Measurements from ENCODE around the gene CECR2. TPM values are rescaled to one million over a fixed set of nuclear protein-coding genes. Genes with fewer than 3 reads are reported as not detected.
"Not testable (repeated sequence)": the region's sequence is repeated elsewhere in the genome, so short reads cannot be mapped to it uniquely, and the experiment has no call there.

CECR2 gene
- total RNA-seq, 3 donors from 2014 or later, result 0.05 to 0.14 (median 0.08) TPM

DNA sequence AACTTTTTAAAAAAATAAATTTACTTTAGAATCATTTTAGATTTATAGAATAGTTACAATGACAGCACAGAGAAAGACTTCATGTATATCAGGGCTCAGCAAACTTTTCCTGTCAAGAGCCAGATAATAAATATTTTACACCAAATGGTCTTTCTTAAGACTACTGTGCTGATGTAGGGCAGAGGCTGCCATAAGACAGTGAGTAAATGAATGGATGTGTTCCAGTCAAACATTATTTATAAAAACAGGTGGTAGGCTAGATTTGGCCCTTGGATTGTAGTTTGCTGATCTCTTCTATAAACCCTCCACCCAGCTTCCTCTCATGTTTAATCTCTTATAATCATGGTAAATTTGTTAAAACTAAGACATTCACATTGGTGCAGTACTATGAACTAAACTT, 33.0 kb downstream of the CECR2 start:
- Mint-ChIP-seq H3K27me3 (ENCODE audit: low read depth) (no peaks in the 10 kb centered on the region), H3K4me1 (ENCODE audit: low read depth) (peaks cover 2% of the 10 kb centered on the region), H3K9me3 (no peaks in the 10 kb centered on the region), H3K36me3 (ENCODE audit: insufficient read depth) (no peaks in the 10 kb centered on the region), H3K4me3 (no peak overlapping the region)
- DNase-seq, result no peak
- ATAC-seq, result no peak

DNA sequence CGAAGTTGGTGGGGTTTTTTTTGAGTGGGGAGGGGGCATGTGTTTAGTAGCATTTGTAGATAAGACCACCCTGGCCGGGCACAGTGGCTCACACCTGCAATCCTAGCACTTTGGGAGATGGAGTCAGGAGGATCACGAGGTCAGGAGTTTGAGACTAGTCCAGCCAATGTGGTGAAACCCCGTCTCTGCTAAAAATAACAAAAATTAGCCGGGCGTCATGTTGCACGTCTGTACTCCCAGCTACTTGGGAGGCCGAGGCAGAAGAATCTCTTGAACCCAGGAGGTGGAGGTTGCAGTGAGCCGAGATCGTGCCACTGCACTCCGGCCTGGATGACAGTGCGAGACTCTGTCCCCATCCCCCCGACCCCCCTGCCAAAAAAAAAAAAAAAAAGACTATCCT, 34.6 kb downstream of the CECR2 start:
- Mint-ChIP-seq H3K4me3 (no peak overlapping the region), H3K4me1 (ENCODE audit: low read depth) (no peaks in the 10 kb centered on the region), H3K27me3 (ENCODE audit: low read depth) (no peaks in the 10 kb centered on the region), H3K9me3 (no peaks in the 10 kb centered on the region), H3K36me3 (ENCODE audit: insufficient read depth) (no peaks in the 10 kb centered on the region)
- no peak for DNase-seq
- ATAC-seq, result no peak

DNA sequence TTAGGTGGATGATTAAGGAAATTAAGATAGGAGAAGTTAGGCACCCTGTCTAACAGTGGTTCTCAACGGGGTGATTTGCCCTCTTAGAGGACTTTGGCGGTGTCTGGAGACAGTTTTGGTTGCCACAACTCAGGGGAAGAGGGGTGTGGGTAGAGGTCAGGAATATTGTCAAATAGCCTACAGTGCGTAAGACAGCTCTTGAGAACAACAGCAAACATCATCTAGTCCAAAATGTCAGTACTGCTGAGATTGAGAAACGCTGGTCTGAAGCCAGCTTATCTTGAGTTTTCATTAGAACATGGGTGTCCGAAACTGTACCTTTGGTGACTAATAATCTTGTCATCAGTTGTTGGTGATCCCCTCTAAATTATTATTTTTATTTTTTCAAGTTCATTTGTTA, 38.4 kb downstream of the CECR2 start:
- Mint-ChIP-seq H3K4me1 (ENCODE audit: low read depth) (no peaks in the 10 kb centered on the region), H3K9me3 (no peaks in the 10 kb centered on the region), H3K27me3 (ENCODE audit: low read depth) (peaks cover 2% of the 10 kb centered on the region), H3K36me3 (ENCODE audit: insufficient read depth) (no peaks in the 10 kb centered on the region), H3K4me3 (no peak overlapping the region)
- ATAC-seq (no peak), DNase-seq (no peak)

DNA sequence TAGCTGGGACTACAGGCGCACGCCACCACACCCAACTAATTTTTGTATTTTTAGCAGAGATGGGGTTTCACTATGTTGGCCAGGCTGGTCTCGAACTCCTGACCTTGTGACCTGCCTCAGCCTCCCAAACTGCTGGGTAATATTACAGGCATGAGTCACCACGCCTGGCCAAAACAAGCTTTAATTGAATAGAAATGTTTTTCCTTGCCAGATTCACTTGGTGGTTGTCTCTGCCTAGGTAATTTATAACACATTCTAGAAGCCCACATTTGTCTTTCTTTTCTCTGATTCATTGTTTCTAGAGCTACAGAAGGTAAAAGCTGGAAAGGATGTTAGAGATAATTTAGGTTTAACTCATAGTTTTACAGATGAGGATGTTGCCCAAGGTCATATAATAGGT, 41.3 kb downstream of the CECR2 start:
- DNase-seq, result no peak
- H3K27me3 Mint-ChIP-seq (ENCODE audit: low read depth), result peaks cover 2% of the 10 kb centered on the region
- H3K4me3 Mint-ChIP-seq, result no peak overlapping the region
- no peaks in the 10 kb centered on the region for H3K4me1 Mint-ChIP-seq (ENCODE audit: low read depth)
- ATAC-seq, result no peak
- no peaks in the 10 kb centered on the region for H3K9me3 Mint-ChIP-seq
- H3K36me3 Mint-ChIP-seq (ENCODE audit: insufficient read depth), result no peaks in the 10 kb centered on the region

DNA sequence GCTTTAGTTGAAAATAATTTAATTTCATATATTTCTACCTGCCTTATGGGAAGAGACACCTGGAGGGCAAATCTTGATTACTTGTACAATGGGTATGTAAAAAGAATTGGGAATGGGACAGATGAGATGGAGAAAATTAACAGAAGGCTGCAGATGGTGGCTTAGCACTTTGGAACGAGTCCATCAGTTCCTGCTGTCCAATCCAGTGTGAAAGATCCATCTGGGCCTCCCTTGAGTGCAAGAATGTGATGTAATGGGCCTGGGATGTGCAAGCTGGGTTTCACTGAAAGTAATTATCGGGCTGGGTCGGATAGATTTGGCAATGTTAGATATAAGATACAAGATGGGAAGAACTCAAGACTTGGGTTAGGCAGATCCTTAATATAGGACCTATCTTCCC, 42.0 kb downstream of the CECR2 start:
- DNase-seq (no peak), ATAC-seq (no peak)
- H3K9me3 Mint-ChIP-seq, result no peaks in the 10 kb centered on the region
- H3K4me1 Mint-ChIP-seq (ENCODE audit: low read depth), result no peaks in the 10 kb centered on the region
- no peak overlapping the region for H3K4me3 Mint-ChIP-seq
- peaks cover 2% of the 10 kb centered on the region for H3K27me3 Mint-ChIP-seq (ENCODE audit: low read depth)
- no peaks in the 10 kb centered on the region for H3K36me3 Mint-ChIP-seq (ENCODE audit: insufficient read depth)

DNA sequence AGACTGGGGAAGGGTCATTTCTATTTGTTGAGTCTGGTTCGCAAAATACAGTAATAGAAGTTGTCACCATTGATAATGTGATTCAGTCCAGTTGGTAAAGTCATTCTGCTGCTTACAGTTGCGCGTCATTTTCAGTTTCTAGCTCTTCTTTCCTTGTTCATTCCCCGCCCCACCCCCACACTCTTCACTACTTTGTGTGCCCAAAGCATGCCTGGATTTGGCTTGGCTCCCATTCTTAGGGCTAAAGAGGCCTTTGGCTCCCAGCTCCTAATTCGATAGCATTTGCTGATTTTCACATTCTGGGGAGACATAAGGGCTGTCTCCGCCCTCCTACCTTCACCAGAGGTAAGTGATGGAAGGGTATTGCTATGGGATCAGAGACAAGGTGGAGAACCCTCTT, 43.0 kb downstream of the CECR2 start:
- ATAC-seq (no peak), DNase-seq (no peak)
- Mint-ChIP-seq H3K27me3 (ENCODE audit: low read depth) (peaks cover 2% of the 10 kb centered on the region), H3K4me1 (ENCODE audit: low read depth) (no peaks in the 10 kb centered on the region), H3K4me3 (no peak overlapping the region), H3K9me3 (no peaks in the 10 kb centered on the region), H3K36me3 (ENCODE audit: insufficient read depth) (no peaks in the 10 kb centered on the region)

DNA sequence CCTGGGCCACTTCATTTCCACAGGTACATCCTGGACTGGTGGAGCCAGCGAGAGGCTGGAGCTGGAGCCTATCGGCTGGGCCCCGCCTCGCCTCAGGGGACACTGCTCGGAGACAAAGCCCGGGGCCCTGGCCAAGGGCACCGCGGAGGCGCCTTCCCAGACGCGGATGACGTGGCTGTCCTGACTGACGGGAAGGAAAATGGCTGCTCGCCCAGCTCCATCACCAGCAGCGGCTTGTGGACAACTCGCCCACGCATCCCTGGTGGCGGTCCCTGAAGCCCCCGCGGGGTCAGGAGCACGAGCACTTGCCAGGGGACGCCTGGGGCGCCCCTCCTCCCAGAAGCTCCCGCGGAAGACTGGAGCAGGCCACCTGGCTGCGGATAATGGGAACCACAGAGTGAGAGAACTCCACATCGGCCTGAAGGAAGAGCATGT, 49.6 kb downstream of the CECR2 start:
- no peak for ATAC-seq
- Mint-ChIP-seq H3K4me3 (no peak overlapping the region), H3K4me1 (ENCODE audit: low read depth) (no peaks in the 10 kb centered on the region), H3K9me3 (no peaks in the 10 kb centered on the region), H3K27me3 (ENCODE audit: low read depth) (peaks cover 2% of the 10 kb centered on the region), H3K36me3 (ENCODE audit: insufficient read depth) (no peaks in the 10 kb centered on the region)
- DNase-seq, result no peak

DNA sequence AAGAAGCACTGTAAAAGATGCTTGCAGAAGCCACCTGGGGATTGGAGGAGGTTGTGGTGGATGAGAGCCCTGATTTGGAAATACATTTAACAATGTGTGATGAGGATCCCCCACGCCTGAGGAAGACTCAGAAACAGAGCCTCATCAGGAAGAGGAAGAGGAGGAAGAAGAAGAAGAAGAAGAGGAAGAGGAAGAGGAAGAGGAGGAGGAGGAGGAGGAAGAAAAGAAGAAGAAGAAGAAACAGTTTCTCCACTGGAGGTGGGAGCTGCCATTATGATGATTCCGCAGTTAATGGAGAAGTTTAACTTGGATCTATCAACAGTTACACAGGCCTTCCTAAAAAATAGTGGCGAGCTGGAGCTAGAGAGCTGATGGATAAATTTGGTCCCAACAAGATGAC, 50.1 kb downstream of the CECR2 start:
- DNase-seq (no peak), ATAC-seq (no peak)
- H3K4me3 Mint-ChIP-seq, result no peak overlapping the region
- no peaks in the 10 kb centered on the region for H3K36me3 Mint-ChIP-seq (ENCODE audit: insufficient read depth)
- H3K4me1 Mint-ChIP-seq (ENCODE audit: low read depth), result no peaks in the 10 kb centered on the region
- no peaks in the 10 kb centered on the region for H3K9me3 Mint-ChIP-seq
- H3K27me3 Mint-ChIP-seq (ENCODE audit: low read depth), result peaks cover 2% of the 10 kb centered on the region

DNA sequence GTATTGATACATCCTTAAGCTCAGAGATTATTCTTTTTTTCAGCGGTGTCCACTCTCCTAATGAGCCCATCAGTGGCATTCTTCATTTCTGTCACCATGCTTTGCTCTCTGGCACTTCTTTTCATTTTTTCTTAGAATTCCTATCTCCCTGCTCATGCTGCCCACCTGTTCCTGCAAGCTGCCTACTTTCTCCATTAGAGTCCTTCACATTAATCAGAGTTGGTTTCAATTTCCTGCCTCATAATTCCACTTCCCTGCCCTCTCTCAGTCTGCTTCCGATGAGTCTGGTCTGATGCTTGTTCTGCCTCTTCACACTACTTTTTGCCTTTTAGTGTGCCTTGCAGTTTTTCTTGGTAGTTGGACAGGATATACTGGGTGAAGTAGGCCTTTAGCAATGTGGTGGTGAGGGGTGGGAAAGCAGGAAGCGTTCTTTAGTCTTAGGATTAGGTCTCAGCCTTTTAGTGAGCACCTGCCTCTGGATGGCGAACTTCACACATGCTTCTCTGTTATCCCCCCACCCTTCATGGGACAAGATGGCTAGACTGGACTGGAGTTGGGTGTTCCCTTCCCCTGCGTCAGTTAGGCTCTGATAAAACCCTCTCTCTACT, 53.6 kb downstream of the CECR2 start:
- H3K36me3 Mint-ChIP-seq (ENCODE audit: insufficient read depth), result no peaks in the 10 kb centered on the region
- H3K4me1 Mint-ChIP-seq (ENCODE audit: low read depth), result no peaks in the 10 kb centered on the region
- ATAC-seq (no peak), DNase-seq (no peak)
- no peaks in the 10 kb centered on the region for H3K9me3 Mint-ChIP-seq
- H3K4me3 Mint-ChIP-seq, result no peak overlapping the region
- peaks cover 9% of the 10 kb centered on the region for H3K27me3 Mint-ChIP-seq (ENCODE audit: low read depth)

DNA sequence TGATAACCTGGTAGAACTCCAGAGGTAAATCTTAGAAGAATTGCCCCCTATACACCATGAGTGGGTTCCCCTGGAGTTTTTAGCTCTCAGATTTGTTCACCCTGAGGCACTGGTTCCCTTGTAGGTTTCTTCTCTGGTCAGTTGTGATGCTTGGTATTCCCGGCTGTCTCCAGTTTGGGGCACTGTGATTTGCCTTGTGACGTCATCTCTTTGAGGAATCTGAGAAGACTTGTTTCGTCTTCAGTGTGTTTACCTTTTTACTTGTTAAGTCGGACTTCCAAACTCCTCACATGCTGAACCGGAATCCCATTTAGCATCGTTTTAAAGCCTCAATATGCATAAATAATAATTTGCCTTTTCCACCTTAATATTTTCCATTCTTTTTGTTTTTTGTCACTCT, 54.4 kb downstream of the CECR2 start:
- no peaks in the 10 kb centered on the region for H3K4me1 Mint-ChIP-seq (ENCODE audit: low read depth)
- ATAC-seq, result no peak

DNA sequence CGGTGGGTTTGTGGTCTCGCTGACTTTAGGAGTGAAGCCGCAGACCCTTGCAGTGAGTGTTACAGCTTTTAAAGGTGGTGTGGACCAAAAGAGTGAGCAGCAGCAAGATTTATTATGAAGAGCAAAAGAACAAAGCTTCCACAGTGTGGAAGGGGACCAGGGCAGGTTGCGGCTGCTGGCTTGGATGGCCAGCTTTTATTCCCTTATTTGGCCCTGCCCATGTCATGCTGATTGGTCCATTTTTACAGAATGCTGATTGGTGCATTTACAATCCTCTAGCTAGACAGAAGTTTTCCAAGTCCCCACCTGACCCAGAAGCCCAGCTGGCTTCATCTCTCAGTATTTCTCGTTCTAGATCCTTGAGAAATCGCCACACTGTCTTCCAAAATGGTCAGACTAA, 58.3 kb downstream of the CECR2 start:
- H3K27me3 Mint-ChIP-seq (ENCODE audit: low read depth), result peaks cover 16% of the 10 kb centered on the region
- not testable (repeated sequence) for H3K36me3 Mint-ChIP-seq (ENCODE audit: insufficient read depth); H3K9me3 Mint-ChIP-seq; ATAC-seq; H3K4me3 Mint-ChIP-seq; DNase-seq; H3K4me1 Mint-ChIP-seq (ENCODE audit: low read depth)

More for the DNA sequence above, 54.4 kb downstream of the CECR2 start:
- DNase-seq, result no peak
- peaks cover 11% of the 10 kb centered on the region for H3K27me3 Mint-ChIP-seq (ENCODE audit: low read depth)
- H3K36me3 Mint-ChIP-seq (ENCODE audit: insufficient read depth), result no peaks in the 10 kb centered on the region
- H3K4me3 Mint-ChIP-seq, result no peak overlapping the region
- no peaks in the 10 kb centered on the region for H3K9me3 Mint-ChIP-seq

DNA sequence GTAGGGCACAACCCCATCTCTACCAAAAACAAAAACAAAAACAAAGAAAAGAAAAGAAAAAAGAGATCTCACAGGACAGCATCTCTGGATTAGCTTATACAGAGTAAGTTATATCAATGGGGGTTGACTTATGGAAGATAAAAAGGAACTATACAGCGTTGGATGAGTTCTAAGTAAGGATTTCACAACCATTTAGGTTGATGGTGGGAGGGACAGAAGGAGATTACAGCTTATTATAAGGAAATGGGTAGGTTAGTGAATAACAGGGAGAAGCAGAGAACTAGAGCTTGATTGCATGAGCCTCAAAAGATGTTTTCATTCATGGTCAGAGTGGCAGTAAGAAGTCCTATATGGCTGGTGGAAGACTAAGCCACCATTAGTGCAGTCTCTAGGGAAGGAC, 60.3 kb downstream of the CECR2 start:
- no peak for DNase-seq
- H3K9me3 Mint-ChIP-seq, result no peaks in the 10 kb centered on the region
- no peaks in the 10 kb centered on the region for H3K4me1 Mint-ChIP-seq (ENCODE audit: low read depth)
- H3K4me3 Mint-ChIP-seq, result no peak overlapping the region
- H3K36me3 Mint-ChIP-seq (ENCODE audit: insufficient read depth), result no peaks in the 10 kb centered on the region
- no peak for ATAC-seq
- H3K27me3 Mint-ChIP-seq (ENCODE audit: low read depth), result peaks cover 16% of the 10 kb centered on the region

DNA sequence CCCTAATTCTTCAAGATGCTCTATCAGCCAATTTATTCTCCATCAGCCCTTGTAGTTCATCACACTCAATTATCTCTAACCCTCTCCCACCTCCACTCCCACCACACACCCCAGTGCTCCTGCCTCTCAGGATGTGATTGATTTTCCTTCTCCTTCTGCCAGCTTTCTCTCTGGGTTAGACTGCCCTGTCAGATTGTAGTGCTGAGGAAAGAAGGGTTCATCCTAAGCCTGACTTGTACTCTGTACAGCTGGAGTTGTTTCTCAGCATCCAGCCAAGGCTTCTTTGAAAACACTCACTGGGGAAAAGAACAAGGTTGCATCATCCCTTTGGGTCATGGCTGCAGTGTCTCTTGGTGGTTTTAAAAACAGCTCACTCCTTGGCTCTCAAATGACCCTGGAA, 61.2 kb downstream of the CECR2 start:
- Mint-ChIP-seq H3K4me3 (no peak overlapping the region), H3K27me3 (ENCODE audit: low read depth) (peaks cover 20% of the 10 kb centered on the region), H3K9me3 (no peaks in the 10 kb centered on the region), H3K36me3 (ENCODE audit: insufficient read depth) (no peaks in the 10 kb centered on the region), H3K4me1 (ENCODE audit: low read depth) (no peaks in the 10 kb centered on the region)
- ATAC-seq (no peak), DNase-seq (no peak)

DNA sequence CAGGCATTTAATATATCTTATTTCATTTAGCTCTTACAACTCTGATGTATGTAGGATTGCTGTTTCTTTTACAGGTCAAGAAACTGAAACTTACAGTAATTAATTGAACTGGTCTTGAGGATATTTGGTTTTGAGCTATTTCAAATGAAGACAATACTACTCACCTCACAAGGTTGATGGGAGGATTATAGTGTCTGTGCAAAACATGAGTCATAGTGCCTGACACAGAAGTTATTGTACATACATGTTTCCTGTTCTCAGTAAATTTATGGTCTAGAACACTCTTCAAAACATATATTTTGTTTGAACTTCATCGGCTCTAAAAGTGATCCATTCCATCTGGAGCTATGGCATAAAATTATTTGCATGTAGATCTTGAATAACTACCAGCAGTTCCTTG, 61.9 kb downstream of the CECR2 start:
- Mint-ChIP-seq H3K36me3 (ENCODE audit: insufficient read depth) (no peaks in the 10 kb centered on the region), H3K4me1 (ENCODE audit: low read depth) (no peaks in the 10 kb centered on the region), H3K4me3 (no peak overlapping the region), H3K9me3 (no peaks in the 10 kb centered on the region), H3K27me3 (ENCODE audit: low read depth) (peaks cover 20% of the 10 kb centered on the region)
- no peak for ATAC-seq
- no peak for DNase-seq

DNA sequence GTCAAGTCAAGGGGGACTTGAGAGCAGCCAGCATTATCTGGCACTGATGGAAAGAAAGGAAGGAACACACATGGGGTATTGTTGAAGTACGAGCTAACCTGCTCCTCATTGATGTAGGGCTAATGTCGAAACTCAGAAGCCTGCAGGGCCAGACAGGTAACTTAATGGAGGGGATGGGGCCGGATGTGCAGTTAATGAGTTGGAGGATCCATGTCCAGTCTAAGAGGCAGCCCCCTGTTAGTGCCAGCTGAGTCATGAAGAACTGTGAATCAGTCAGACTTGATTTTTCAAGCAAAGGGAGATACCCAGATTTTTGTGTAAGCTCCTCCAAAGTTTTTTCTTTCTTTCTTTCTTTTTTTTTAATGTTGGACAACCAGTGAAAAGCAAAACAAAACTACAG, 65.6 kb downstream of the CECR2 start:
- Mint-ChIP-seq H3K27me3 (ENCODE audit: low read depth) (peaks cover 7% of the 10 kb centered on the region), H3K4me1 (ENCODE audit: low read depth) (no peaks in the 10 kb centered on the region), H3K4me3 (no peak overlapping the region), H3K9me3 (no peaks in the 10 kb centered on the region), H3K36me3 (ENCODE audit: insufficient read depth) (no peaks in the 10 kb centered on the region)
- ATAC-seq (no peak), DNase-seq (no peak)

DNA sequence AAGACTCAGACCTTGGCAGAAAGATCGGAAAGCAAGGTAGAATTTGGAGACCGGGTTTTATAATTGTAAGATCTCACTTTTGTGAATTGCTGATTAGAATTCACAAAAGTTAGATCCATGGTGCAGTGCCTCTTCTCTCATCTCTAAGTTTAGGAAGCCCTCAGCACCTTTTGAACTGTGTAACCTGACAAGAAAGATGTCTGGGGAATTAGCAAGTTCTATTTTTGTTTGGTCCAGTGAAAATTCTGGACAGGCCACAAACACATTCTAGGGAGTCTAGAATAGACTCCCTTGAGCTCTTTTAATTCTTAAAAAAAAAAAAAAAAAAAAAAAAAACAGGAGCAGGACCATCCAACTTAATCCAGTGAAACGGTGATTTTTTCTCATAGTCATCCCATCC, 66.1 kb downstream of the CECR2 start:
- Mint-ChIP-seq H3K27me3 (ENCODE audit: low read depth) (peaks cover 7% of the 10 kb centered on the region), H3K4me3 (no peak overlapping the region), H3K4me1 (ENCODE audit: low read depth) (no peaks in the 10 kb centered on the region), H3K36me3 (ENCODE audit: insufficient read depth) (no peaks in the 10 kb centered on the region), H3K9me3 (no peaks in the 10 kb centered on the region)
- DNase-seq, result no peak
- no peak for ATAC-seq
